Measurements from ENCODE around the gene MGAT1.

The MGAT1 gene

DNA sequence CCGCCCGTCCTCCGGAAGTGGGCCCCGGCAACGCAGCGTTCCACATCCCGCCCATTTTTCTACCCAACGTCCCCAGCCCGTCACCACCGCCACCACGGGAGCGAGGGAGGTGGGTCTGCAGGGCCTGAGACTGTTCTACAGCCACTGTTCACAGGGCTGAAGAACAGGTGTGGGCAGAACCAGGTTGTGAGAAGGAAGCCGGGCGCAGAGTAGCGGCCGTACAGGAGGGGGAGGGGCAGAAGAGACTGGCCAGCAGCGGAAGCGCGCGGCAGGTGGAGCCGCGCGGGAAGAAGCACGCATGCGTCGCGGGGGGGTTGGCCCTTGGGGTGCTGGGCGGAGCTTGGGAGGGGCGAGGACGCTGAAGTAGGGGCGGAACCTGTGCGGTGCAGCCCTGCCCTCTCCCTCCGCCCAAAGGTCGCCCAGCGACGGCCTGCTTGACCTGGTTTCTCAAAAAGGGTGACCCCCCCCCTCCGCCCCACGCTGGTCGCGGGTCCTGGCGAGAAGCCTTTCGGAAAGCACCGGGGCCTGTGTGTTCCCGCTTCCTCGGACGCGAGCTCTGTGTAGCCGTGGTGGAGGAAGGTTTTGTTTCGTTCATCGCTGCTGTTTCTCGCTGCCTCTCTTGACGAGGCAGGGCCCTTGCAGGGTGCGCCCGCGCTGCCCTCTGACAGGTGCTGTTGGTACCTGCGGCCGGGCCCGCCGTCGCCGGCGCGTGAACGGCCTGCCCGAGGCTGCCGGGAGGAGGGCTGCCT lies 7.8 kb upstream of the MGAT1 start:
- H3K4me3 ChIP-seq (ENCODE audit: control insufficient read depth, low read depth, low read length): peak overlapping the region; percentile 86
- DNase-seq (ENCODE audit: low read depth): peak; percentile 90
- TF ChIP-seq, protein P1, sequence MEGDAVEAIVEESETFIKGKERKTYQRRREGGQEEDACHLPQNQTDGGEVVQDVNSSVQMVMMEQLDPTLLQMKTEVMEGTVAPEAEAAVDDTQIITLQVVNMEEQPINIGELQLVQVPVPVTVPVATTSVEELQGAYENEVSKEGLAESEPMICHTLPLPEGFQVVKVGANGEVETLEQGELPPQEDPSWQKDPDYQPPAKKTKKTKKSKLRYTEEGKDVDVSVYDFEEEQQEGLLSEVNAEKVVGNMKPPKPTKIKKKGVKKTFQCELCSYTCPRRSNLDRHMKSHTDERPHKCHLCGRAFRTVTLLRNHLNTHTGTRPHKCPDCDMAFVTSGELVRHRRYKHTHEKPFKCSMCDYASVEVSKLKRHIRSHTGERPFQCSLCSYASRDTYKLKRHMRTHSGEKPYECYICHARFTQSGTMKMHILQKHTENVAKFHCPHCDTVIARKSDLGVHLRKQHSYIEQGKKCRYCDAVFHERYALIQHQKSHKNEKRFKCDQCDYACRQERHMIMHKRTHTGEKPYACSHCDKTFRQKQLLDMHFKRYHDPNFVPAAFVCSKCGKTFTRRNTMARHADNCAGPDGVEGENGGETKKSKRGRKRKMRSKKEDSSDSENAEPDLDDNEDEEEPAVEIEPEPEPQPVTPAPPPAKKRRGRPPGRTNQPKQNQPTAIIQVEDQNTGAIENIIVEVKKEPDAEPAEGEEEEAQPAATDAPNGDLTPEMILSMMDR (conservative IDR thresholded peaks at IDR 0.05; ENCODE audit: control insufficient read depth, insufficient read depth, low read depth, low read length): no peak

GRCh38 chr5:180809403-180810209 lies 7.0 kb upstream of the MGAT1 start:
- TF ChIP-seq, protein P1 (conservative IDR thresholded peaks at IDR 0.05; ENCODE audit: control insufficient read depth, insufficient read depth, low read depth, low read length): no peak
- H3K4me3 ChIP-seq (ENCODE audit: control insufficient read depth, low read depth, low read length): peak overlapping the region; percentile 86
- DNase-seq (ENCODE audit: low read depth): peak; percentile 89

- peak overlapping the region; percentile 86 for H3K4me3 ChIP-seq (ENCODE audit: control insufficient read depth, low read depth, low read length)
- TF ChIP-seq, protein P1 (conservative IDR thresholded peaks at IDR 0.05; ENCODE audit: control insufficient read depth, insufficient read depth, low read depth, low read length): no peak
- no peak for DNase-seq (ENCODE audit: low read depth)
Observed at GRCh38 chr5:180808461-180809000, 5.9 kb upstream of the MGAT1 start.

GRCh38 chr5:180807654-180808414 lies 5.2 kb upstream of the MGAT1 start:
- no peak overlapping the region for H3K4me3 ChIP-seq (ENCODE audit: control insufficient read depth, low read depth, low read length)
- TF ChIP-seq, protein P1 (conservative IDR thresholded peaks at IDR 0.05; ENCODE audit: control insufficient read depth, insufficient read depth, low read depth, low read length): no peak
- peak; percentile 56 for DNase-seq (ENCODE audit: low read depth)

- no peak for DNase-seq (ENCODE audit: low read depth)
- H3K4me3 ChIP-seq (ENCODE audit: control insufficient read depth, low read depth, low read length): no peak overlapping the region
Observed at GRCh38 chr5:180807046-180807445, 4.4 kb upstream of the MGAT1 start.

More at GRCh38 chr5:180807046-180807445, 4.4 kb upstream of the MGAT1 start:
- TF ChIP-seq, protein P1 (conservative IDR thresholded peaks at IDR 0.05; ENCODE audit: control insufficient read depth, insufficient read depth, low read depth, low read length): no peak
